Ascending aorta (tissue), 2 donors: ENCODE measurements around the gene CDK9. TPM values are rescaled to one million over a fixed set of nuclear protein-coding genes. Genes with fewer than 3 reads are reported as not detected.

Experiments
- DNase-seq, 2 donors: peaks; one replicate each; pipeline ENCODE4 v3.0.0-alpha.2; 2019; ENCODE audit warnings: low spot score in 2 of 2
- H3K27ac ChIP-seq, 2 donors: fragments of 200-600 bp; sonication (generic); one replicate each; pipeline ENCODE4 v1.5.1; 2016 to 2017; ENCODE audit warnings: mild to moderate bottlenecking in 1 of 2
- H3K27me3 ChIP-seq: fragments of 200-600 bp; sonication (generic); one replicate; pipeline ENCODE4 v1.5.1; 2017
- H3K36me3 ChIP-seq, 2 donors: fragments of 200-600 bp; sonication (generic); one replicate each; pipeline ENCODE4 v1.5.1; 2016
- H3K4me1 ChIP-seq, 2 donors: fragments of 200-600 bp; sonication (generic); one replicate each; pipeline ENCODE4 v1.5.1; 2016 to 2017; ENCODE audit warnings: mild to moderate bottlenecking in 1 of 2
- H3K4me3 ChIP-seq, 2 donors: fragments of 200-600 bp; sonication (generic); one replicate each; pipeline ENCODE4 v1.5.1; 2016 to 2017; ENCODE audit warnings: mild to moderate bottlenecking in 1 of 2
- H3K9me3 ChIP-seq, 2 donors: fragments of 200-600 bp; sonication (generic); one replicate each; pipeline ENCODE4 v1.5.1; 2016
- CTCF ChIP-seq, 3 experiments: fragments of 200-600 bp in 2 of 3; fragments of 450-650 bp in 1 of 3; sonication (generic) in 2 of 3; IDR thresholded peaks; one replicate each; pipeline ENCODE4 v1.5.1; 2016 to 2019; ENCODE audit warnings: antibody characterized with exemption in 3 of 3, mild to moderate bottlenecking in 1 of 3, moderate library complexity in 1 of 3
- intact Hi-C: fragments of 100-400 bp; cut with DNase I; formaldehyde crosslinking; loops from one replicate; pipeline ENCODE4 v1.15.1; 2023
- total RNA-seq: library from RNA; depleted of rRNA; stranded (reverse); fragments of >200 nt; gene quantifications from one replicate; pipeline ENCODE4 v1.1.0, GENCODE V29; 2016

Gene CDK9
- total RNA-seq, 1 donor from 2014 or later, result 470 TPM

GRCh38 chr9:127794001-127794791, 8.4 kb downstream of the CDK9 start:
- Histone ChIP-seq H3K4me1 (peaks cover 0 to 22% of the 10 kb centered on the region in 2 donors), H3K27ac (peak overlapping the region; percentile 72 to 82), H3K36me3 (peaks cover 38 to 39% of the 10 kb centered on the region in 2 donors), H3K4me3 (no peak overlapping the region), H3K27me3 (no peaks in the 10 kb centered on the region), H3K9me3 (no peaks in the 10 kb centered on the region)
- TF ChIP-seq CTCF (IDR thresholded peaks at IDR 0.05), result no peak
- DNase-seq, result no peak
- intact Hi-C loops, result no loop called here

- Histone ChIP-seq H3K27me3 (no peaks in the 10 kb centered on the region), H3K4me3 (no peak overlapping the region), H3K27ac (peak overlapping the region; percentile 31 to 45), H3K9me3 (no peaks in the 10 kb centered on the region), H3K36me3 (peaks cover 17 to 18% of the 10 kb centered on the region in 2 donors), H3K4me1 (peaks cover 0 to 15% of the 10 kb centered on the region in 2 donors)
- DNase-seq, result no peak
- no peak for TF ChIP-seq CTCF (IDR thresholded peaks at IDR 0.05)
- intact Hi-C loops, result no loop called here
Measured at GRCh38 chr9:127796225-127796813, 10.5 kb downstream of the CDK9 start.

- no peak for DNase-seq
- peak overlapping the region; percentile 31 to 45 for H3K27ac ChIP-seq
- peaks cover 0 to 18% of the 10 kb centered on the region in 2 donors for H3K4me1 ChIP-seq
- intact Hi-C loops, result no loop called here
- H3K27me3 ChIP-seq, result no peaks in the 10 kb centered on the region
- no peak for TF ChIP-seq CTCF (IDR thresholded peaks at IDR 0.05)
- H3K4me3 ChIP-seq, result no peak overlapping the region
- no peaks in the 10 kb centered on the region for H3K9me3 ChIP-seq
- peaks cover 11 to 13% of the 10 kb centered on the region in 2 donors for H3K36me3 ChIP-seq
Measured at GRCh38 chr9:127796852-127797370, 11.1 kb downstream of the CDK9 start.

- intact Hi-C loops, result loop anchor here (1.0 to 5.0 kb wide), 4 partner anchors 16 to 115 kb away; partner anchors contain the start of genes CDK9 and ST6GALNAC4
- Histone ChIP-seq H3K36me3 (peaks cover 7 to 23% of the 10 kb centered on the region in 2 donors), H3K27ac (peak overlapping the region; percentile 92 to 99), H3K27me3 (no peaks in the 10 kb centered on the region), H3K9me3 (no peaks in the 10 kb centered on the region), H3K4me3 (peak overlapping the region; percentile 73 to 83), H3K4me1 (peaks cover 21 to 31% of the 10 kb centered on the region in 2 donors)
- peak in 1 of 3 experiments; percentile 30 for TF ChIP-seq CTCF (IDR thresholded peaks at IDR 0.05)
- no peak for DNase-seq
Measured at GRCh38 chr9:127801955-127802575, 16.2 kb downstream of the CDK9 start.

GRCh38 chr9:127802576-127803443, 17.0 kb downstream of the CDK9 start, which contains the start of gene FPGS:
TSS of gene FPGS (plus strand) at chr9:127802882. CDS start at chr9:127802925, 43 bp downstream.
- intact Hi-C loops, result loop anchor here (1.0 to 5.0 kb wide), 4 partner anchors 17 to 114 kb away; partner anchors contain the start of genes CDK9 and ST6GALNAC4
- Histone ChIP-seq H3K9me3 (no peaks in the 10 kb centered on the region), H3K27ac (peak within 1 kb of the TSS; percentile 92 to 99), H3K27me3 (no peaks in the 10 kb centered on the region), H3K36me3 (peaks cover 14 to 30% of the 10 kb centered on the region in 2 donors), H3K4me3 (peak within 1 kb of the TSS; percentile 73 to 83), H3K4me1 (peaks cover 21 to 31% of the 10 kb centered on the region in 2 donors)
- DNase-seq, result peak; percentile 70 to 95
- TF ChIP-seq CTCF (IDR thresholded peaks at IDR 0.05), result no peak
